ENCODE results near the gene SLC41A1. TPM values are rescaled to one million over a fixed set of nuclear protein-coding genes. Genes with fewer than 3 reads are reported as not detected.

SLC41A1 gene
- total RNA-seq, 1 donor from 2014 or later: 28.8 TPM

DNA sequence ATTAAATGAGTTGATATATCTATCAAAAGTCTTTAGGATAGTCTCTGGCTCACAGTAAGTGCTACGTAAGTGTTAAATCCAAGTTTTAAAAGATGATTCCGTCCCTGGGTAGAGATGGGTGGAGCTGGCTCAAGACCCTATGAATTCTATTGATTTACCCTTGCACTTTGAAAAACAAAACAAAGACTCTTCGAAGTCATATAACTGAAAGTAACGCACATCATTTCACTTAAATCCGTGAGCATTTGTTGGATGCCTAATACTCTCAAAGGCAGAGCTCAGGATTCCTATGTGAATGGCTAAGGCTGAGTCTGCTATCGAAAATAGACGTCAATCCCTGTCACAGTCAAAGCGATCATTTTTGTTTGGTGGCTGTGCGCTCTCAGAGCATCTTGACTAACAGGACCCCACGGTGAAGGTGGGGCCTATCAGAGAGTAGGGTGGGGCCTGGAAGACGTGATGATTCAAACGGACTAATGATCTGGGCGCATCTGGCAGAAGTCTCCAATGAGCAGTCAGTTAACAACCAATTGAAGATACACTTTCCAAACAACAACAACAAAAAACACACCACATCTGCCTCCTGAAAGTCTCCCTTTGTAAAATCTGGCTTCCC is 61.9 kb downstream of the SLC41A1 start:
- intact Hi-C loops (cut with DNase I): no loop called here
- Histone ChIP-seq H3K36me3 (no peaks in the 10 kb centered on the region), H3K27ac (no peak overlapping the region), H3K27me3 (no peaks in the 10 kb centered on the region), H3K9me3 (no peaks in the 10 kb centered on the region), H3K4me1 (peaks cover 0 to 19% of the 10 kb centered on the region in 2 donors), H3K4me3 (peak overlapping the region in 1 of 2 donors; percentile 92)
- no peak for TF ChIP-seq CTCF (IDR thresholded peaks at IDR 0.05)
- no peak for DNase-seq (ENCODE audit: low spot score in 2 of 2)

DNA sequence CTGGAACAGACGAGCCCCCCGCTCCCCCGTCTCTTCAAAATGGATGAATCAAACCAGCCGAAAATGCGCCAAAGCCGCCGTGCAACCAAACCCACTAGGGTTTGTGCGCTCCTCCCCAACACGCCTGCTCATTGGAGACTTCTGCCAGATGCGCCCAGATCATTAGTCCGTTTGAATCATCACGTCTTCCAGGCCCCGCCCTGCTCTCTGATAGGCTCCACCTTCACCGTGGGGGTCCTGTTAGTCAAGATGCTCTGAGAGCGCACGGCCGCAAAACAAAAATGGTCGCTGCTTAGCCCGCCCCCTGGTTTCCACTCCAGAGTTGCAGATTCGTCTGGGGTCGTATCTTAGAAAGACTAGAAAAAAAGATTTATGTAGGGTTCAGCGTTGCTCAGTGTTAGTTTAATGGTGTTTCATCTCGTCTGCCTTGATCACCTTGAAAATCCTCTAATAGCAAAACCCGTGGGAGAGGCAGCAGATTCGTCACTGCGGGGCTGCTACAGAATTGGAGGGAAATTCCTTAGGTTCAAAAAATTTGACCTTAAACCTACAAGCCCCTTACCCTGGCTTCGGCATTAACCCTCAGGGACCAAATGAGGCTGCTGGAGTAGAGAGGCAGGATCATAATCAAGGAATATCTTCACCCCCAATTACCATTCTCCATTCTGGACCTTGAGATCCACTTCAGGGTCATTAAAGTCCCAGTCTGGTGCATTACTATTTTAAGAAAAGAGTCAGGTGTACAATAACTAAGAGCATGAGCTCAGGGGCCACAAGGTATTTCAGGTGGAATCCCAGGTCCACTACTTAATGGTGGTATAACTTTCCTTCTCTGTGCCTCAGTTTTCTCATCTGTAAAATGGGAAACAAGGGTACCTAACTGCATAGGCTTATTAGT is 62.6 kb downstream of the SLC41A1 start, which contains the start of gene NUCKS1:
NUCKS1 (minus strand) TSS at position 45 of the 898 bp plus-strand sequence. CDS start 209 bp downstream, outside the sequence.
- DNase-seq (ENCODE audit: low spot score in 2 of 2): peak; percentile 98 to 100
- H3K4me1 ChIP-seq: peaks cover 0 to 23% of the 10 kb centered on the region in 2 donors
- H3K27me3 ChIP-seq: no peaks in the 10 kb centered on the region
- peak within 1 kb of the TSS; percentile 99 for H3K27ac ChIP-seq
- no peaks in the 10 kb centered on the region for H3K9me3 ChIP-seq
- peak within 1 kb of the TSS; percentile 88 to 92 for H3K4me3 ChIP-seq
- TF ChIP-seq CTCF (IDR thresholded peaks at IDR 0.05): peak in 1 of 3 experiments; percentile 29
- no peaks in the 10 kb centered on the region for H3K36me3 ChIP-seq
- intact Hi-C loops (cut with DNase I): loop anchor here (1.0 kb wide), 1 partner anchor 25 kb away; the partner anchor contains the start of gene RAB29

DNA sequence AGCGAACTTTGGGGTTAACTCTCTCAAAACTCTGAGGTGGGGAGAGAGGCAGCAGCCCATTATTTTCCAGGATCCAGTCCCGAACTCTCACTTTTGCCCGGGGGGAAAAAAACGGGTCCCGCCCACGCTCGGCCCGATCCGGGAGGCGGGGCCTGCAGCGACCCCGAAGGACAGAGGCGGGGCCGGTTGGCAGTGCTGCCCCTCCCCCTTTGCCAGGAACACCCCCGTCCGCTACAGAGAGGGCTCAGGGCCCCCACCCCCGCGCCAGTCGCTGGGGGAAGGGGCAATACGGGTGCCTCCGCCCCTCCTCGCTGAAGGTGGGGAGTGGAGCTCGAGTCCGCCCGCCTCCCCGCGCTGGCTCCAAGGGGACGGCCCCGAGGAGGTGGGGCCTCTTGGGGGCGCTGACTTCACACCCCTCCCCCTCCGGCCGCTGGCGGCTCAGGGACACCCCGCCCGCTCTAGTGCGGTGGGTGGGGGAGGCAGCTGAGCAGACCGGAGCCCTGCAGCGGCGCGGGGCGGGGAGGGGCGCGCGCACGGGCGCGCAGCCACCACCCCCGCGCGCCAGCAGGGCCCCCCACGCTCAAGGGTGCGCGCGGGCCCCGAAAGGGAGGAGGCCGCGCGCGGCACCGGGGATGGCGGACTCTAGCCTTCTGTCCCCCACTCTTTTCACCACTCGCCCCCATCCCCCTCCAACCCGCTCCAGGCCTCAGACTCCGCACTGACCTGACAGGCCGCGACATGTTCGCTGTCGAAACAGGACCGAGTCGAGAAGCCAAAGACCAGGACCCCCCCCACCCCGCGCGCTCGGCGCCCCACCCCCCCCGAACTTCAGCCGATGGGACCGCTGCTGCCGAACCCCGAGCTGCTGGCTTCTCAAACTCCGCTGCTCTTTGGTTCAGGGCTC is 63.5 kb downstream of the SLC41A1 start:
- peaks cover 0 to 23% of the 10 kb centered on the region in 2 donors for H3K4me1 ChIP-seq
- no peaks in the 10 kb centered on the region for H3K27me3 ChIP-seq
- H3K4me3 ChIP-seq: peak overlapping the region; percentile 88 to 92
- H3K36me3 ChIP-seq: no peaks in the 10 kb centered on the region
- peak; percentile 85 to 96 for DNase-seq (ENCODE audit: low spot score in 2 of 2)
- H3K27ac ChIP-seq: peak overlapping the region; percentile 99
- peak in 1 of 3 experiments; percentile 14 for TF ChIP-seq CTCF (IDR thresholded peaks at IDR 0.05)
- intact Hi-C loops (cut with DNase I): loop anchor here (1.0 kb wide), 2 partner anchors 26 to 64 kb away; partner anchors contain the start of genes RAB29 and SLC41A1
- H3K9me3 ChIP-seq: no peaks in the 10 kb centered on the region

DNA sequence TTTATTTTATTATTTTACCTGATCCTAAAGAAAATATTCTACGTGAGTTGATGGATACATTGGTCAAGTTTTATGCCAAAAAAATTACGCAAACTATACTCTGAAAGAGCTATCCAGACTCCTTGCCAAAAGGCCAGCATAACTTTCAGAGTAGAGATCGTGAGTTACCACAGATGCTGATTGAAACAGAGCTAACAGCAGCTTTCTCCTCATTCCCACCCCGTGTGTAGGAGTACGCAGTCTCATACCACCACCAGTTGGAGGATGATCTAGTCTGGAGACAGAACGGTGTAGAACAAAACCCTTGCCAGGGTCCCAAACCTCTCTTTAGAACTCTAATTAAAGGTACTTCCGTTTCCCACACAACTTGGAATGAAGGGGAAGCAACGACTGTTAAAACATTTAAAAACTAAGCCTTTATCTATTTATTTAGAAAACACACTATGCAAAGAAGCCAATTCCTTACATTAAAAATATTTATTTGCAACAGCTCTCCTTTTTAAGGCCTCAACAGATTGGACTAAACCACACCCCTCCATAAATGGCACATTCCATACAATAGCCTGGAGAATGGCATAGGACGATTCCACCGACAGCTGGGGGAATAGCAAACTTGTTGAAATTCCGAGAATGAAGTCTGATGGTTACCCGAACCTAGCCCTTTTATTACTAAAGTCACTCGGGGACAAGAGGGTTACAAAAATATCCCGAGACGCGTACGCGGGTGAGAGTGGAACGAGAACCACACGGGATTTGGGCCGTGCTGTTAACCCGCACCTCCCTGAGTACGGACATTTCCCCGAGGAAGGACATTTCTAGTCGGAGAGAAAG is 64.4 kb downstream of the SLC41A1 start:
- Histone ChIP-seq H3K27ac (peak overlapping the region; percentile 99), H3K27me3 (no peaks in the 10 kb centered on the region), H3K4me3 (peak overlapping the region; percentile 88 to 92), H3K36me3 (no peaks in the 10 kb centered on the region), H3K9me3 (no peaks in the 10 kb centered on the region), H3K4me1 (peaks cover 0 to 23% of the 10 kb centered on the region in 2 donors)
- TF ChIP-seq CTCF (IDR thresholded peaks at IDR 0.05): no peak
- intact Hi-C loops (cut with DNase I): loop anchor here (1.0 kb wide), 1 partner anchor 65 kb away; the partner anchor contains the start of gene SLC41A1
- DNase-seq (ENCODE audit: low spot score in 2 of 2): no peak

Data from ascending aorta (tissue), 2 donors.